Measurements from ENCODE around the gene KDM6A. TPM values are rescaled to one million over a fixed set of nuclear protein-coding genes. Genes with fewer than 3 reads are reported as not detected.

The KDM6A gene
- total and polyA plus RNA-seq, 9 of the 15 experiments (the other 6 are each of a cell fraction or from before 2014, with no cell fraction given), result 8.4 to 34.3 (median 22.9) TPM

- TF ChIP-seq AFF4 (CRISPR knock-in tag; IDR thresholded peaks at IDR 0.05) (no peak), CHD7 (IDR thresholded peaks at IDR 0.05; ENCODE audit: low read depth, low read length) (no peak)
Observed at GRCh38 chrX:44882635-44883034, 9.6 kb downstream of the KDM6A start (continued).
